ENCODE data around the gene ADGRD2. TPM values are rescaled to one million over a fixed set of nuclear protein-coding genes. Genes with fewer than 3 reads are reported as not detected.

The ADGRD2 gene
- total and polyA plus RNA-seq, 2 donors from 2014 or later = not detected

GRCh38 chr9:124454296-124454695 lies 4.0 kb downstream of the ADGRD2 start:
- no peak overlapping the region for H3K9ac ChIP-seq (ENCODE audit: low read length in 3 of 3)
- intact Hi-C loops (cut with DNase I) = no loop called here
- H3K4me3 ChIP-seq (ENCODE audit: low read length in 3 of 3) = no peak overlapping the region
- FAIRE-seq (no peak), DNase-seq (no peak)
- no peak overlapping the region for H3K27ac ChIP-seq (ENCODE audit: low read depth in 2 of 2, low read length in 2 of 2)
- H3K9me3 ChIP-seq (ENCODE audit: control insufficient read depth in 2 of 3, insufficient read depth in 1 of 3, low read length in 3 of 3) = no peaks in the 10 kb centered on the region
- H3K36me3 ChIP-seq (ENCODE audit: control insufficient read depth in 2 of 3, insufficient read depth in 3 of 3, low read length in 3 of 3) = no peaks in the 10 kb centered on the region
- H3K27me3 ChIP-seq (ENCODE audit: control insufficient read depth, insufficient read depth, low read length) = peaks cover 20% of the 10 kb centered on the region
- TF ChIP-seq CTCF (IDR thresholded peaks at IDR 0.05; ENCODE audit: borderline replicate concordance, extremely low read depth, insufficient read depth) = no peak
- H3K4me1 ChIP-seq (ENCODE audit: control insufficient read depth in 2 of 3, insufficient read depth in 2 of 3, low read depth in 1 of 3, low read length in 3 of 3) = peaks cover 0 to 4% (median 0%) of the 10 kb centered on the region in 3 donors

- H3K27me3 ChIP-seq (ENCODE audit: control insufficient read depth, insufficient read depth, low read length) = peaks cover 20% of the 10 kb centered on the region
- H3K9me3 ChIP-seq (ENCODE audit: control insufficient read depth in 2 of 3, insufficient read depth in 1 of 3, low read length in 3 of 3) = no peaks in the 10 kb centered on the region
- no peak overlapping the region for H3K27ac ChIP-seq (ENCODE audit: low read depth in 2 of 2, low read length in 2 of 2)
- intact Hi-C loops (cut with DNase I) = no loop called here
- H3K9ac ChIP-seq (ENCODE audit: low read length in 3 of 3) = no peak overlapping the region
- peaks cover 0 to 4% (median 0%) of the 10 kb centered on the region in 3 donors for H3K4me1 ChIP-seq (ENCODE audit: control insufficient read depth in 2 of 3, insufficient read depth in 2 of 3, low read depth in 1 of 3, low read length in 3 of 3)
- no peak for DNase-seq
- H3K36me3 ChIP-seq (ENCODE audit: control insufficient read depth in 2 of 3, insufficient read depth in 3 of 3, low read length in 3 of 3) = no peaks in the 10 kb centered on the region
- no peak for TF ChIP-seq CTCF (IDR thresholded peaks at IDR 0.05; ENCODE audit: borderline replicate concordance, extremely low read depth, insufficient read depth)
- no peak for FAIRE-seq
- H3K4me3 ChIP-seq (ENCODE audit: low read length in 3 of 3) = no peak overlapping the region
These were observed 4.7 kb downstream of the ADGRD2 start for GRCh38 chr9:124454791-124455443.

- Histone ChIP-seq H3K9me3 (ENCODE audit: control insufficient read depth in 2 of 3, insufficient read depth in 1 of 3, low read length in 3 of 3) (peaks cover 0 to 5% (median 4%) of the 10 kb centered on the region in 3 donors), H3K27me3 (ENCODE audit: control insufficient read depth, insufficient read depth, low read length) (peaks cover 18% of the 10 kb centered on the region), H3K27ac (ENCODE audit: low read depth in 2 of 2, low read length in 2 of 2) (no peak overlapping the region), H3K4me3 (ENCODE audit: low read length in 3 of 3) (no peak overlapping the region), H3K36me3 (ENCODE audit: control insufficient read depth in 2 of 3, insufficient read depth in 3 of 3, low read length in 3 of 3) (no peaks in the 10 kb centered on the region), H3K9ac (ENCODE audit: low read length in 3 of 3) (no peak overlapping the region), H3K4me1 (ENCODE audit: control insufficient read depth in 2 of 3, insufficient read depth in 2 of 3, low read depth in 1 of 3, low read length in 3 of 3) (no peaks in the 10 kb centered on the region)
- intact Hi-C loops (cut with DNase I) = no loop called here
- FAIRE-seq (no peak), DNase-seq (no peak)
- TF ChIP-seq CTCF (IDR thresholded peaks at IDR 0.05; ENCODE audit: borderline replicate concordance, extremely low read depth, insufficient read depth) = no peak
These were observed 5.6 kb downstream of the ADGRD2 start for GRCh38 chr9:124455820-124456219.

All from kidney (tissue), 14 donors.